SU-DHL-6 (cell line): ENCODE results near the gene RNF5.

Experiments
- H2AFZ ChIP-seq: fragments of 200-600 bp; sonication (generic); 2 replicates; pipeline ENCODE4 v1.6.1; 2014; ENCODE audit warnings: low read depth, mild to moderate bottlenecking, moderate library complexity, mixed read lengths, antibody characterized with exemption, low read length; ENCODE audit not compliant: severe bottlenecking
- H3F3A ChIP-seq: fragments of 200-600 bp; shearing (Covaris generic); 2 replicates; pipeline ENCODE4 v1.6.0; 2016; ENCODE audit warnings: antibody characterized with exemption, mild to moderate bottlenecking; ENCODE audit not compliant: insufficient read depth
- H3K27ac ChIP-seq: fragments of 200-600 bp; sonication (generic); 2 replicates; pipeline ENCODE4 v1.5.1; 2016; ENCODE audit warnings: low read depth, mild to moderate bottlenecking, low read length, moderate library complexity, mixed read lengths
- H3K27me3 ChIP-seq: fragments of 200-600 bp; sonication (generic), shearing (Covaris generic); 2 replicates; pipeline ENCODE4 v1.6.0; 2014; ENCODE audit warnings: mild to moderate bottlenecking, low read length
- H3K36me3 ChIP-seq: fragments of 200-600 bp; sonication (generic); 2 replicates; pipeline ENCODE4 v1.6.1; 2014; ENCODE audit warnings: mild to moderate bottlenecking, low read length, mixed read lengths
- H3K4me2 ChIP-seq: fragments of 300-600, 200-600 bp; shearing (Covaris generic), sonication (generic); 2 replicates; pipeline ENCODE4 v1.6.0; 2014; ENCODE audit warnings: low read length, low read depth, mild to moderate bottlenecking; ENCODE audit not compliant: poor library complexity, severe bottlenecking
- H3K4me3 ChIP-seq: fragments of 200-600 bp; sonication (generic); 2 replicates; pipeline ENCODE4 v1.5.1; 2014; ENCODE audit warnings: antibody characterized with exemption, low read length, mild to moderate bottlenecking, mixed read lengths; ENCODE audit not compliant: insufficient read depth, poor library complexity, severe bottlenecking
- H3K79me2 ChIP-seq: fragments of 200-600 bp; sonication (generic); 2 replicates; pipeline ENCODE4 v1.6.1; 2014; ENCODE audit warnings: mild to moderate bottlenecking, low read length, moderate library complexity; ENCODE audit not compliant: insufficient read depth
- H3K9ac ChIP-seq: fragments of 200-600 bp; sonication (generic); 2 replicates; pipeline ENCODE4 v1.7.0; 2014; ENCODE audit warnings: mild to moderate bottlenecking, low read length
- H3K9me2 ChIP-seq: fragments of 200-600 bp; sonication (generic); replicated peaks from 2 replicates; pipeline ENCODE4 v1.6.1; 2014; ENCODE audit warnings: low read length; ENCODE audit not compliant: insufficient read depth
- H3K9me3 ChIP-seq: fragments of 200-600 bp; sonication (generic); 2 replicates; pipeline ENCODE4 v1.6.1; 2014; ENCODE audit warnings: low read length, mixed read lengths; ENCODE audit not compliant: insufficient read depth
- H4K20me1 ChIP-seq: fragments of 200-600 bp; sonication (generic); 2 replicates; pipeline ENCODE4 v1.6.1; 2014; ENCODE audit warnings: low read depth, mild to moderate bottlenecking, antibody characterized with exemption, low read length, moderate library complexity, mixed read lengths
- CTCF ChIP-seq: fragments of 200-600 bp; sonication (generic); IDR thresholded peaks from one replicate; pipeline ENCODE4 v1.5.1; 2017; ENCODE audit warnings: antibody characterized with exemption, mild to moderate bottlenecking, low read length, moderate library complexity; ENCODE audit not compliant: insufficient read depth, poor library complexity, severe bottlenecking
- EZH2phosphoT487 ChIP-seq: fragments of 200-600 bp; sonication (generic), shearing (Covaris generic); conservative IDR thresholded peaks from 2 replicates; pipeline ENCODE4 v1.6.1; 2018; ENCODE audit warnings: mild to moderate bottlenecking, antibody characterized with exemption, low read length, moderate library complexity, mixed read lengths

RNF5 gene

GRCh38 chr6:32177788-32178546, at the start of gene RNF5:
Gene RNF5 (plus strand): TSS chr6:32178405. CDS start chr6:32178512, 107 bp downstream.
- peaks cover 31% of the 10 kb centered on the region for H3K79me2 ChIP-seq

GRCh38 chr6:32128751-32129296, 49.4 kb upstream of the RNF5 start:
- Histone ChIP-seq H2AFZ (no peak overlapping the region), H3K36me3 (peaks cover 8% of the 10 kb centered on the region; the same call in 1 of the 2 replicates)

More at GRCh38 chr6:32177788-32178546, at the start of gene RNF5:
- Histone ChIP-seq H3K4me2 (peak within 1 kb of the TSS; percentile 93), H3K4me3 (peak within 1 kb of the TSS; percentile 86), H3F3A (peaks cover 16% of the 10 kb centered on the region), H2AFZ (peak within 1 kb of the TSS; percentile 59), H3K27ac (peak within 1 kb of the TSS; percentile 81), H3K9ac (peak within 1 kb of the TSS; percentile 88), H3K36me3 (no peaks in the 10 kb centered on the region), H4K20me1 (no peaks in the 10 kb centered on the region), H3K9me3 (no peaks in the 10 kb centered on the region), H3K9me2 (no peaks in the 10 kb centered on the region), H3K27me3 (no peaks in the 10 kb centered on the region)
- TF ChIP-seq CTCF (no peak), EZH2phosphoT487 (no peak)

GRCh38 chr6:32129297-32130088, 48.7 kb upstream of the RNF5 start:
- Histone ChIP-seq H4K20me1 (no peaks in the 10 kb centered on the region), H3K9me2 (no peaks in the 10 kb centered on the region), H3K27me3 (no peaks in the 10 kb centered on the region), H3K9me3 (no peaks in the 10 kb centered on the region), H3K79me2 (peaks cover 32% of the 10 kb centered on the region), H2AFZ (peak overlapping the region; percentile 90), H3K4me2 (peak overlapping the region; percentile 65), H3K36me3 (peaks cover 8% of the 10 kb centered on the region; the same call in 1 of the 2 replicates), H3K27ac (0 out of 2 replicates have a peak overlapping the region, but pooled peaks have one; percentile 6), H3F3A (peaks cover 9% of the 10 kb centered on the region; the same call in 1 of the 2 replicates), H3K9ac (peak overlapping the region; percentile 72), H3K4me3 (peak overlapping the region; percentile 84)
- TF ChIP-seq CTCF (no peak), EZH2phosphoT487 (no peak)

More at GRCh38 chr6:32128751-32129296, 49.4 kb upstream of the RNF5 start:
- H3K9me3 ChIP-seq, result no peaks in the 10 kb centered on the region
- no peaks in the 10 kb centered on the region for H3K9me2 ChIP-seq
- no peaks in the 10 kb centered on the region for H3K27me3 ChIP-seq
- H3K79me2 ChIP-seq, result peaks cover 32% of the 10 kb centered on the region
- peak overlapping the region; percentile 37 for H3K27ac ChIP-seq
- TF ChIP-seq CTCF (no peak), EZH2phosphoT487 (no peak)
- H3F3A ChIP-seq, result peaks cover 9% of the 10 kb centered on the region; the same call in 1 of the 2 replicates
- H3K4me3 ChIP-seq, result peak overlapping the region; percentile 84
- H3K9ac ChIP-seq, result peak overlapping the region; percentile 72
- no peaks in the 10 kb centered on the region for H4K20me1 ChIP-seq
- H3K4me2 ChIP-seq, result peak overlapping the region; percentile 65
